Mesothelial cell of epicardium (in vitro differentiated cells): ENCODE data around the gene CD1D. TPM values are rescaled to one million over a fixed set of nuclear protein-coding genes. Genes with fewer than 3 reads are reported as not detected.

Experiments used
- DNase-seq, 2 experiments: peaks; one replicate each; pipeline ENCODE4 v3.0.0; 2021; ENCODE audit warnings: low spot score in 2 of 2; ENCODE audit not compliant: unreplicated experiment in 2 of 2
- H3K27ac Mint-ChIP-seq: 2 replicates; pipeline ENCODE4 v1.8.0; 2021; ENCODE audit warnings: mixed read lengths
- H3K27me3 Mint-ChIP-seq: 2 replicates; pipeline ENCODE4 v1.8.0; 2021; ENCODE audit warnings: low read depth, mixed read lengths
- H3K36me3 Mint-ChIP-seq: 2 replicates; pipeline ENCODE4 v1.8.0; 2021; ENCODE audit warnings: mixed read lengths
- H3K4me1 Mint-ChIP-seq: 2 replicates; pipeline ENCODE4 v1.8.0; 2021; ENCODE audit warnings: mixed read lengths
- H3K4me3 Mint-ChIP-seq: 2 replicates; pipeline ENCODE4 v1.8.0; 2021; ENCODE audit warnings: mild to moderate bottlenecking, moderate library complexity, mixed read lengths
- H3K9me3 Mint-ChIP-seq: 2 replicates; pipeline ENCODE4 v1.8.0; 2021; ENCODE audit warnings: mixed read lengths
- CTCF ChIP-seq: fragments of 200-600 bp; sonication (generic); IDR thresholded peaks from one replicate; pipeline ENCODE4 v1.5.0; 2021; ENCODE audit warnings: antibody characterized with exemption; ENCODE audit not compliant: unreplicated experiment
- total RNA-seq: library from RNA; stranded (reverse); gene quantifications from 3 replicates; pipeline ENCODE4 v1.2.1, GENCODE V29; 2021

The CD1D gene
- total RNA-seq, 1 donor from 2014 or later, result 2.8 TPM

- peaks cover 50% of the 10 kb centered on the region for H3K27me3 Mint-ChIP-seq
- no peak for DNase-seq
- no peak overlapping the region for H3K4me3 Mint-ChIP-seq
These were observed 5.5 kb downstream of the CD1D start for GRCh38 chr1:158186180-158186579.

GRCh38 chr1:158188611-158189010, 7.9 kb downstream of the CD1D start:
- Mint-ChIP-seq H3K9me3 (peaks cover 1% of the 10 kb centered on the region), H3K4me3 (no peak overlapping the region), H3K4me1 (peaks cover 10% of the 10 kb centered on the region), H3K36me3 (peaks cover under 1% of the 10 kb centered on the region), H3K27me3 (peaks cover 42% of the 10 kb centered on the region), H3K27ac (no peak overlapping the region)
- DNase-seq, result no peak
- TF ChIP-seq CTCF, result no peak

More at GRCh38 chr1:158186180-158186579, 5.5 kb downstream of the CD1D start:
- Mint-ChIP-seq H3K27ac (no peak overlapping the region), H3K4me1 (peaks cover 14% of the 10 kb centered on the region), H3K9me3 (no peaks in the 10 kb centered on the region), H3K36me3 (no peaks in the 10 kb centered on the region)
- TF ChIP-seq CTCF, result no peak

- Mint-ChIP-seq H3K9me3 (peaks cover 4% of the 10 kb centered on the region), H3K27me3 (peaks cover 36% of the 10 kb centered on the region), H3K4me1 (peaks cover 10% of the 10 kb centered on the region), H3K36me3 (peaks cover 2% of the 10 kb centered on the region), H3K27ac (no peak overlapping the region), H3K4me3 (no peak overlapping the region)
- no peak for TF ChIP-seq CTCF
- DNase-seq, result no peak
These were observed 8.9 kb downstream of the CD1D start for GRCh38 chr1:158189624-158190023.

- no peak overlapping the region for H3K4me3 Mint-ChIP-seq
- peaks cover 4% of the 10 kb centered on the region for H3K9me3 Mint-ChIP-seq
- peaks cover 35% of the 10 kb centered on the region for H3K27me3 Mint-ChIP-seq
- H3K36me3 Mint-ChIP-seq, result peaks cover 2% of the 10 kb centered on the region
- H3K27ac Mint-ChIP-seq, result no peak overlapping the region
- peaks cover 9% of the 10 kb centered on the region for H3K4me1 Mint-ChIP-seq
- no peak for TF ChIP-seq CTCF
- no peak for DNase-seq
These were observed 10.6 kb downstream of the CD1D start for GRCh38 chr1:158191299-158191698.

- Mint-ChIP-seq H3K9me3 (peaks cover 4% of the 10 kb centered on the region), H3K4me3 (no peak overlapping the region), H3K36me3 (peaks cover 2% of the 10 kb centered on the region), H3K4me1 (no peaks in the 10 kb centered on the region), H3K27me3 (peaks cover 20% of the 10 kb centered on the region), H3K27ac (no peak overlapping the region)
- no peak for TF ChIP-seq CTCF
- DNase-seq, result no peak
These were observed 15.8 kb downstream of the CD1D start for GRCh38 chr1:158196461-158196860.

- peaks cover 4% of the 10 kb centered on the region for H3K4me1 Mint-ChIP-seq
- no peaks in the 10 kb centered on the region for H3K36me3 Mint-ChIP-seq
- H3K27me3 Mint-ChIP-seq, result peaks cover 8% of the 10 kb centered on the region
- no peak for TF ChIP-seq CTCF
- no peak overlapping the region for H3K27ac Mint-ChIP-seq
- no peak overlapping the region for H3K4me3 Mint-ChIP-seq
- no peaks in the 10 kb centered on the region for H3K9me3 Mint-ChIP-seq
- DNase-seq, result no peak
These were observed 19.2 kb downstream of the CD1D start for GRCh38 chr1:158199849-158200248.
